ENCODE measurements around the gene IFT74.

Gene IFT74

DNA sequence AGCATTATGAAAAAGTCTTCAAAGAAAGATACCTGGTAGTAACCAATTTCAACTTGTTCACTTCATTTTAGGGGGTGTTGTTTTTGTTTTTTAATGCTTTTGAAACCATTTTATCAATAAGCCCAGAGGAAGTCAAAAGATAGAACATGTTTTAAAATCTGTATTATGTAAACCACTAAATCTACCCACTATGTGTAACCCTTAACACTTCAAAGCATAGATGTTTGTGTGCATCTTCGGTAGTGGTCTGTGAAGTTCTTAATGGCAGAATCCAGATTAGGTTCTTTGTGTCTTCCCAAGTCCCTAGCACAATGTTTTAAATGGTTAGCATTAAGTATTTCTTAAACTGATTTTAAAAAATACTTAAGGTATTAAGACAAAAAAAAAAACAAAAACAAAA, 15.4 kb upstream of the IFT74 start:
- no peak overlapping the region for H3K4me2 ChIP-seq
- peaks cover 10 to 90% (median 61%) of the 10 kb centered on the region in 11 experiments; a peak in 21 of 22 replicates for H3K36me3 ChIP-seq
- H4K20me1 ChIP-seq, result peaks cover 22 to 99% (median 81%) of the 10 kb centered on the region in 11 experiments; a peak in 21 of 22 replicates
- no peak overlapping the region for H3K4me3 ChIP-seq
- H3K4me1 ChIP-seq, result peaks cover 5 to 45% (median 14%) of the 10 kb centered on the region in 10 experiments; a peak in 19 of 20 replicates
- no peak for TF ChIP-seq Cebpa-rat (IDR thresholded peaks at IDR 0.05)
- no peaks in the 10 kb centered on the region for H3K27me3 ChIP-seq
- H3K9me3 ChIP-seq (replicated peaks in 1 of 11), result peaks cover 7 to 48% (median 26%) of the 10 kb centered on the region in 11 experiments; a peak in 21 of 22 replicates
- no peak overlapping the region for H3K27ac ChIP-seq
- H3K9ac ChIP-seq, result no peak overlapping the region

DNA sequence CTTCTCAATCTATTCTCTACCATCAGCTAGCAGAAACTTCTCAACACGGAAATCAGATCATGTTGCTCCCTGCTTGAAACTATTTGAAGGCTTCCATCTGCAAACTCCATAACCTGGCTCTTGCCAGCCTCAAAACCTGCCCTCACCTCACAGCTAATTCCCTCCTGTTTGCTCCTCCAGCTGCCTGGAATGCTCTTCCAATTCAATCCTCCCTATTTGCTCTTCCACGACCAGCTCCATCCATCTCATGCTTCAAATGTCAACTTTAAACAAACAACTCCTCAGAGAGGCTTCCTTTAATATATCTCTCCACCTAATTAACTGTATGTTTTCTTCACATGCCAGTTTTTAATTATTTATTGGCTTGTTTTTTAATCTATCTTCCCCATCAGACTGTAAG, 10.6 kb upstream of the IFT74 start:
- Histone ChIP-seq H3K27ac (peak overlapping the region; percentile 96 to 100 (median 99); a peak in 18 of 22 replicates), H3K27me3 (no peaks in the 10 kb centered on the region), H3K36me3 (peaks cover 10 to 47% (median 36%) of the 10 kb centered on the region in 11 experiments; a peak in 21 of 22 replicates), H4K20me1 (peaks cover 0 to 56% (median 52%) of the 10 kb centered on the region in 11 experiments; a peak in 17 of 22 replicates), H3K9ac (peak overlapping the region; percentile 93 to 99 (median 98)), H3K4me1 (peaks cover 9 to 33% (median 22%) of the 10 kb centered on the region in 10 experiments; a peak in 19 of 20 replicates), H3K4me3 (peak overlapping the region; percentile 91 to 100 (median 96)), H3K4me2 (peak overlapping the region; percentile 90 to 99 (median 94)), H3K9me3 (replicated peaks in 1 of 11) (peaks cover 0 to 26% (median 9%) of the 10 kb centered on the region in 11 experiments; a peak in 8 of 22 replicates)
- TF ChIP-seq Cebpa-rat (IDR thresholded peaks at IDR 0.05), result no peak

- no peak for TF ChIP-seq Cebpa-rat (IDR thresholded peaks at IDR 0.05)
- H3K27ac ChIP-seq, result peak within 1 kb of the TSS; percentile 96 to 100 (median 99)
- H3K9ac ChIP-seq, result peak within 1 kb of the TSS; percentile 93 to 99 (median 98)
- peak within 1 kb of the TSS; percentile 91 to 100 (median 96) for H3K4me3 ChIP-seq
- peaks cover 10 to 33% (median 23%) of the 10 kb centered on the region in 11 experiments; a peak in 21 of 22 replicates for H3K36me3 ChIP-seq
- peaks cover 0 to 20% (median 2%) of the 10 kb centered on the region in 11 experiments; a peak in 8 of 22 replicates for H3K9me3 ChIP-seq (replicated peaks in 1 of 11)
- peaks cover 9 to 33% (median 22%) of the 10 kb centered on the region in 10 experiments; a peak in 19 of 20 replicates for H3K4me1 ChIP-seq
- peaks cover 0 to 41% (median 37%) of the 10 kb centered on the region in 11 experiments; a peak in 15 of 22 replicates for H4K20me1 ChIP-seq
- H3K27me3 ChIP-seq, result no peaks in the 10 kb centered on the region
- peak within 1 kb of the TSS; percentile 90 to 99 (median 94) for H3K4me2 ChIP-seq
Measured at GRCh38 chr9:26946753-26947727, 9.2 kb upstream of the IFT74 start, which contains the start of gene PLAA. PLAA (minus strand) TSS chr9:26947242; CDS start chr9:26947045, 197 bp downstream.

DNA sequence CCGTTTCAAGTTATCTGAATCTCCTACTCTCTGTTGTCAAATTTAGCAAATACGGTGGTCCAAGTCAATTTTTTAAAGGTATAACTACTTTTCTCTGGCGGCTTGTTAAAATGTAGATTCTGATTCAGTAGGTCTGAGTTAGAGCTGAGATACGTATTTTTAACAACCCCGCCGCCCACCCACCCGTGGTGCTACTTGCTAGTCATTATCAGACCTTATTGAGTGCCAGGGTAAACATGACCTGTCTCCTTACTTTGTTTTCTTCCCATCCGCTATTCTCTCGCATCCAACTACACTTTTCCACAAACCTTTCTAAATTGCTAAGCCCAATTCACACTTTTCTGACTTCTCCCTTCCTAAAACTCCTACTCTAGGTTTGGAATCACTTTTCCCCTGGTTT, 8.5 kb upstream of the IFT74 start:
- H3K27me3 ChIP-seq, result no peaks in the 10 kb centered on the region

DNA sequence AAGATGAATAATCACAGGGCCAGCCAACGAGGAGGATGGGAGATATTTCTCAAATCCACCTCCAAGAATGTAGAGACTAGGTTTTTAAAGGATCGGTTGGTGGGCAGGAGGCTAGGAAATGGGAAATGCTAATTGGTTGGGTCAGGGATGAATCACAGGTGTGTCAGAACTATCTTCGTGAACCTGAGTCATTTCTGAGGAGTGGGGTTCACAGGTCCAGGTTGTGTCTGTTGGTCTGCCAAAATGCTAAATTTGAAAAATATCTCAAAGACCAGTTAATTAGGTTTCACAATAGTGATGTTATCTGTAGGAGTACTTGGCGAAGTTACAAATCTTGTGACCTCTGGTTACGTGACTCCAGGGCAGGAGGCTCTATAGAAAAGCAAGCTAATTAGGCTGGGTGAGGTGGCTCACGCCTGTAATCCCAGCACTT, 6.6 kb upstream of the IFT74 start:
- peaks cover 0 to 7% (median 0%) of the 10 kb centered on the region in 11 experiments; a peak in 6 of 22 replicates for H3K36me3 ChIP-seq
- H3K4me3 ChIP-seq, result no peak overlapping the region
- no peaks in the 10 kb centered on the region for H3K9me3 ChIP-seq (replicated peaks in 1 of 11)
- peaks cover 9 to 21% (median 19%) of the 10 kb centered on the region in 10 experiments; a peak in 19 of 20 replicates for H3K4me1 ChIP-seq
- no peak for TF ChIP-seq Cebpa-rat (IDR thresholded peaks at IDR 0.05)
- H3K9ac ChIP-seq, result no peak overlapping the region
- no peak overlapping the region for H3K4me2 ChIP-seq
- H3K27ac ChIP-seq, result no peak overlapping the region
- peaks cover 0 to 16% (median 11%) of the 10 kb centered on the region in 11 experiments; a peak in 9 of 22 replicates for H4K20me1 ChIP-seq
- H3K27me3 ChIP-seq, result peaks cover 0 to 11% (median 6%) of the 10 kb centered on the region in 11 experiments; a peak in 18 of 22 replicates

More for the DNA sequence above, 8.5 kb upstream of the IFT74 start:
- peaks cover 10 to 26% (median 17%) of the 10 kb centered on the region in 11 experiments; a peak in 20 of 22 replicates for H3K36me3 ChIP-seq
- H3K4me3 ChIP-seq, result peak overlapping the region; percentile 91 to 100 (median 96)
- peaks cover 0 to 34% (median 30%) of the 10 kb centered on the region in 11 experiments; a peak in 14 of 22 replicates for H4K20me1 ChIP-seq
- TF ChIP-seq Cebpa-rat (IDR thresholded peaks at IDR 0.05), result no peak
- H3K9me3 ChIP-seq (replicated peaks in 1 of 11), result peaks cover 0 to 14% (median 0%) of the 10 kb centered on the region in 11 experiments; a peak in 8 of 22 replicates
- H3K27ac ChIP-seq, result peak overlapping the region; percentile 96 to 100 (median 99); a peak in 21 of 22 replicates
- peak overlapping the region; percentile 70 to 94 (median 80) for H3K4me2 ChIP-seq
- peak overlapping the region; percentile 93 to 99 (median 98) for H3K9ac ChIP-seq
- peaks cover 9 to 33% (median 22%) of the 10 kb centered on the region in 10 experiments; a peak in 19 of 20 replicates for H3K4me1 ChIP-seq

DNA sequence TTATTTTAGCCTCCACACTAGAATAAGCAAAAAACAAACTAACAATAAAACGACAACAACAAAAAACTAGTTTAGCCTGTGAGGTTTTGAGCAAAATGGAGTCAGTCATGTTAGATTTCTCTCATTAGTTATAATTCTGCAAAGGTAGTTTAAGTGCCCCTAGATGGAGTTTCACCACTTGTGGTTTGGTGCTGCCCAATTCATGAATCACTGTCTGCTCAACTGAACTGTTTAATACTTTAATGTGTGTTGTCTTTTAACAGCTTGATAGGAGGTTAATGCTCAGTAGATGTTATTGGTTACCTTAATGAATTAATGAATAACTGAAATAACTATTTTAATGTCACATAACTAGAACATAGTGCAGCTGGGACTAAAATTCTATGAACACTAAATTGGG, 5.7 kb upstream of the IFT74 start:
- no peak overlapping the region for H3K4me3 ChIP-seq
- TF ChIP-seq Cebpa-rat (IDR thresholded peaks at IDR 0.05), result no peak
- H3K4me1 ChIP-seq, result peaks cover 7 to 18% (median 12%) of the 10 kb centered on the region in 10 experiments; a peak in 19 of 20 replicates
- H3K9me3 ChIP-seq (replicated peaks in 1 of 11), result peaks cover 0 to 4% (median 0%) of the 10 kb centered on the region in 11 experiments; a peak in 2 of 22 replicates
- no peak overlapping the region for H3K9ac ChIP-seq
- no peaks in the 10 kb centered on the region for H3K36me3 ChIP-seq
- no peak overlapping the region for H3K27ac ChIP-seq
- H3K27me3 ChIP-seq, result peaks cover 8 to 19% (median 15%) of the 10 kb centered on the region in 11 experiments
- peaks cover 0 to 8% (median 3%) of the 10 kb centered on the region in 11 experiments; a peak in 9 of 22 replicates for H4K20me1 ChIP-seq
- no peak overlapping the region for H3K4me2 ChIP-seq

DNA sequence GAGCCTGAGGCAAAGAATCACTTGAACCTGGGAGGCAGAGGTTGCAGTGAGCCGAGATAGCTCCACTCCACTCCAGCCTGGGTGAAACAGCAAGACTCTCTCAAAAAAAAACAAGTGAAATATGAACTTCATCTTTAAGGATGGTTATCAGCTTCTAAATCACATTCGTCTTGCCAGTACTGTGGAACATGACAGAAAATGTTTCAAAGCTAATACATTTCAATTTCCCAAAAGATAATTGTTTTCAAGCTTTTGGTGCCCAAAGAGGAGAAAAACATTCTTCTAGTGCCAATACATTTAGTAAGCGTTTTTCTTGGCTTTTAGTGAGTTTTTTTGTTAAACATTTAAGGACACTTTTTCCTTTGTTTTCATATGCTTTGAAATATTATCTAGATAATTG, 4.4 kb upstream of the IFT74 start:
- H3K27ac ChIP-seq, result no peak overlapping the region
- TF ChIP-seq Cebpa-rat (IDR thresholded peaks at IDR 0.05), result no peak

DNA sequence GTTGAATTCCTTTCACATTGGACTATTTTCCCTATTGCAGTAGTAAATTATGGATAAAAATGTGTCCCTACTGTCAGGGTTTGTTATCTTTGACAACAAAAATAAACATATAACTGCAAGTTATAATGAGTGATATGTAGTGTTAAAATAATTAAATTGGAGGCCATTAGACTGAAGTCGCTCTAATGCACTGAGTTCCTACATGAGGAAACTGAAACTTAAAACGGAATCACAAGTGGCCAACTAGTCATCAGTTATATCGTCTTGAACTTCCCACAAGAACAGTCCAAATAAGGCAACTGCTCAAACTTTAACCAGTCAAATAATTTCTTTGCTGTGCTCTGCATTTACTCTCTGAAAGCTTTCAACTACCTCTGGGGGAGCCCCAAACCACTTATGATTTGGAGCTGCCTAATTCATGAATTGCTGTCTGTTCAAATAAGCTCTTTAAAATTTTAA, 2.1 kb upstream of the IFT74 start:
- TF ChIP-seq Cebpa-rat (IDR thresholded peaks at IDR 0.05), result no peak
- H3K4me1 ChIP-seq, result peaks cover 0 to 14% (median 0%) of the 10 kb centered on the region in 10 experiments; a peak in 6 of 20 replicates
- H3K4me3 ChIP-seq, result no peak overlapping the region
- H3K27me3 ChIP-seq, result peaks cover 32 to 49% (median 43%) of the 10 kb centered on the region in 11 experiments
- H3K4me2 ChIP-seq, result 0 out of 22 replicates have a peak overlapping the region, but pooled peaks of 2 of the 11 experiments have one; percentile 4 to 6
- peaks cover 15 to 24% (median 20%) of the 10 kb centered on the region in 11 experiments for H3K9me3 ChIP-seq (replicated peaks in 1 of 11)
- no peak overlapping the region for H3K9ac ChIP-seq
- no peak overlapping the region for H3K27ac ChIP-seq
- H4K20me1 ChIP-seq, result no peaks in the 10 kb centered on the region
- peaks cover 0 to 2% (median 0%) of the 10 kb centered on the region in 11 experiments; a peak in 2 of 22 replicates for H3K36me3 ChIP-seq

More for the DNA sequence above, 4.4 kb upstream of the IFT74 start:
- Histone ChIP-seq H3K9ac (no peak overlapping the region), H3K4me1 (peaks cover 4 to 18% (median 5%) of the 10 kb centered on the region in 10 experiments; a peak in 16 of 20 replicates), H3K4me2 (no peak overlapping the region), H3K9me3 (replicated peaks in 1 of 11) (peaks cover 10 to 15% (median 12%) of the 10 kb centered on the region in 11 experiments), H3K27me3 (peaks cover 21 to 32% (median 28%) of the 10 kb centered on the region in 11 experiments), H3K36me3 (peaks cover 0 to 2% (median 0%) of the 10 kb centered on the region in 11 experiments; a peak in 2 of 22 replicates), H4K20me1 (no peaks in the 10 kb centered on the region), H3K4me3 (no peak overlapping the region)

Data from BLaER1 treated with 17β-estradiol and CSF1 and Interleukin-3, amounts not matched to agents 10 nM and 100 nM (cell line).